Nephron (organoid): ENCODE results near the gene TSC22D2.
A peak's percentile ranks its signal among the peaks of the same experiment; 100 is the strongest.
"Not testable (repeated sequence)": the region's sequence is repeated elsewhere in the genome, so short reads cannot be mapped to it uniquely, and the experiment has no call there.

ENCODE experiments used
- H3K27ac Mint-ChIP-seq, 3 experiments: 2 replicates each; pipeline ENCODE4 v1.8.0; 2020; ENCODE audit warnings: mixed read lengths in 3 of 3, mild to moderate bottlenecking in 2 of 3, moderate library complexity in 1 of 3
- H3K27me3 Mint-ChIP-seq: 2 replicates; pipeline ENCODE4 v1.8.0; 2021; ENCODE audit warnings: low read depth, mild to moderate bottlenecking, moderate library complexity, mixed read lengths
- H3K36me3 Mint-ChIP-seq: 2 replicates; pipeline ENCODE4 v1.8.0; 2020; ENCODE audit warnings: low read depth, mixed read lengths
- H3K4me1 Mint-ChIP-seq: 2 replicates; pipeline ENCODE4 v1.8.0; 2020; ENCODE audit warnings: mixed read lengths
- H3K4me3 Mint-ChIP-seq, 3 experiments: 2 replicates each; pipeline ENCODE4 v1.8.0; 2020; ENCODE audit warnings: mild to moderate bottlenecking in 3 of 3, mixed read lengths in 3 of 3, moderate library complexity in 2 of 3
- H3K9me3 Mint-ChIP-seq: 2 replicates; pipeline ENCODE4 v1.8.0; 2020; ENCODE audit warnings: mixed read lengths
- TF ChIP-seq, protein P1 (sequence below), 3 experiments: fragments of 200-600 bp; sonication (generic); IDR thresholded peaks; one replicate each; pipeline ENCODE4 v1.5.0; 2021; ENCODE audit warnings: antibody characterized with exemption in 3 of 3; ENCODE audit not compliant: unreplicated experiment in 3 of 3

Gene TSC22D2

GRCh38 chr3:150495149-150495548, 87.1 kb downstream of the TSC22D2 start:
- Mint-ChIP-seq H3K36me3 (no peaks in the 10 kb centered on the region), H3K27me3 (no peaks in the 10 kb centered on the region), H3K9me3 (peaks cover 4% of the 10 kb centered on the region), H3K4me1 (peaks cover 5% of the 10 kb centered on the region), H3K27ac (no peak overlapping the region), H3K4me3 (no peak overlapping the region)
- TF ChIP-seq, protein P1, sequence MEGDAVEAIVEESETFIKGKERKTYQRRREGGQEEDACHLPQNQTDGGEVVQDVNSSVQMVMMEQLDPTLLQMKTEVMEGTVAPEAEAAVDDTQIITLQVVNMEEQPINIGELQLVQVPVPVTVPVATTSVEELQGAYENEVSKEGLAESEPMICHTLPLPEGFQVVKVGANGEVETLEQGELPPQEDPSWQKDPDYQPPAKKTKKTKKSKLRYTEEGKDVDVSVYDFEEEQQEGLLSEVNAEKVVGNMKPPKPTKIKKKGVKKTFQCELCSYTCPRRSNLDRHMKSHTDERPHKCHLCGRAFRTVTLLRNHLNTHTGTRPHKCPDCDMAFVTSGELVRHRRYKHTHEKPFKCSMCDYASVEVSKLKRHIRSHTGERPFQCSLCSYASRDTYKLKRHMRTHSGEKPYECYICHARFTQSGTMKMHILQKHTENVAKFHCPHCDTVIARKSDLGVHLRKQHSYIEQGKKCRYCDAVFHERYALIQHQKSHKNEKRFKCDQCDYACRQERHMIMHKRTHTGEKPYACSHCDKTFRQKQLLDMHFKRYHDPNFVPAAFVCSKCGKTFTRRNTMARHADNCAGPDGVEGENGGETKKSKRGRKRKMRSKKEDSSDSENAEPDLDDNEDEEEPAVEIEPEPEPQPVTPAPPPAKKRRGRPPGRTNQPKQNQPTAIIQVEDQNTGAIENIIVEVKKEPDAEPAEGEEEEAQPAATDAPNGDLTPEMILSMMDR (IDR thresholded peaks at IDR 0.05; ENCODE audit: unreplicated experiment in 3 of 3), result no peak

DNA sequence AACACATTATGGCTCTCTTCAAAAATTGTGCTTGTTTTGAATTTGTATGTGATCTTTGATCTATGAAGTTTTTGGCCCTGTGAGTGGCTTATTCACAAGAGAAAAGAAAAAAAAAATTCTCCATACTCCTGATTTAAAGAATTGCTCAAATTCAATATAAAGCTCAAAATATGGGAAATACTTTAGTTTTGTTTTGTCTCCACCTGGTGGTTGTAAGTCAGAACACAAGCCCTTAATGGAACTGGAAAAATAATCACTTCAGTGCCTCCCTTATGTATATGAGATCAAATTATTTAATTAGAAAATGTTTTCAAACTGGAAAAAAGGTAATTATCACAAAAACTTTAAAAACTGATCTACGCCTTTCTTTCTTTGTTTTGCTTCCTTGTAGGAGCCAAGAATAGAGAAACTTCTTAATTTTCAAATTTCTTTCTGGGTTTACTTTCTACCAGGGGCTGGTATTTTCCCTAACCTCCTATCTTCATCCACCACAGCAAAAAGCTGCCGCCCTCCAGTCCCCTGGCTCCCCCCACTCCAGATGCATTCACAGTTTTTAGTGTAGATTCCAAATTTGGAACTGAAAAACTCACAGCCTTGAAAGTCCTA, 87.6 kb downstream of the TSC22D2 start:
- Mint-ChIP-seq H3K9me3 (peaks cover 4% of the 10 kb centered on the region), H3K27ac (no peak overlapping the region), H3K36me3 (no peaks in the 10 kb centered on the region), H3K4me3 (no peak overlapping the region), H3K27me3 (no peaks in the 10 kb centered on the region), H3K4me1 (peaks cover 5% of the 10 kb centered on the region)
- TF ChIP-seq, protein P1 (IDR thresholded peaks at IDR 0.05; ENCODE audit: unreplicated experiment in 3 of 3), result peak; percentile 68 to 92 (median 73)

DNA sequence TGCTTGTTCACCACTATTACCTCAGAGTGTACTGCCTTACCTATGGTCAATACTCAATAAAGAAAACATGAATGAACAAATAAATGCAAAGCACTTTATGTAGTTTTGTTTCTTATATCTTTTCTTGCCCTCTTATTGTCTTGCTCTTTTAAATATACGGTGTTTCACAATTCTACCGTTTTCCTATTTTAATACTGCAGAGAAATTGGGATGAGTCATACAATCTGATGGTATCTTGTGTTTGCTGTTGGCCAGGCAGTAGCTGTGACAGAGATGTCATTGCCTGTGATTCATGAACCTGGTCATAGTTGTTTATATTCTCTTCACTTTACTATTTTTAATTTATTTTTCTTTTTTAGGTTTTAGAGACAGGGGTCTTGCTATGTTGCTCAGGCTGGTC, 89.9 kb downstream of the TSC22D2 start:
- Mint-ChIP-seq H3K9me3 (peaks cover 10% of the 10 kb centered on the region), H3K36me3 (peaks cover 5% of the 10 kb centered on the region), H3K4me3 (no peak overlapping the region), H3K27ac (no peak overlapping the region), H3K4me1 (peaks cover 5% of the 10 kb centered on the region), H3K27me3 (no peaks in the 10 kb centered on the region)
- TF ChIP-seq, protein P1 (IDR thresholded peaks at IDR 0.05; ENCODE audit: unreplicated experiment in 3 of 3), result no peak

DNA sequence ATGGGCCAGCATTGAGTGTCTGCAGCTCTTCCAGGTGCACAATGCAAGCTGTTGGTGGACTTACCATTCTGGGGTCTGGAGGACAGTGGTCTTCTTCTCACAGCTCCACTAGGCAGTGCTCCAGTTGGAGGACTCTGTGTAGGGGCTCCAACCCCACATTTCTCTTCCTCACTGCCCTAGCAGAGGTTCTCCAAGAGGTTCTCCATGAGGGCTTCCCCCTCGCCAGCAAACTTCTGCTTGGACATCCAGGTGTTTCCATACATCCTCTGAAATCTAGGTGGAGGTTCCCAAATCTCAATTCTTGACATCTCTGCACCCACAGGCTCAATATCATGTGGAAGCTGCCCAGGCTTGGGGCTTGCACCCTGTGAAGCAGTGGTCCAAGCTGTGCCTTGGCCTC, 92.9 kb downstream of the TSC22D2 start:
- H3K4me3 Mint-ChIP-seq, H3K4me1 Mint-ChIP-seq, H3K36me3 Mint-ChIP-seq, H3K27ac Mint-ChIP-seq, H3K27me3 Mint-ChIP-seq: not testable (repeated sequence)
- H3K9me3 Mint-ChIP-seq, result peaks cover 11% of the 10 kb centered on the region

GRCh38 chr3:150503402-150504099, 95.5 kb downstream of the TSC22D2 start:
- Mint-ChIP-seq H3K9me3 (peaks cover 16% of the 10 kb centered on the region), H3K4me3 (no peak overlapping the region), H3K4me1 (no peaks in the 10 kb centered on the region), H3K27me3 (no peaks in the 10 kb centered on the region), H3K36me3 (peaks cover 5% of the 10 kb centered on the region), H3K27ac (no peak overlapping the region)
- TF ChIP-seq, protein P1 (IDR thresholded peaks at IDR 0.05; ENCODE audit: unreplicated experiment in 3 of 3), result no peak

DNA sequence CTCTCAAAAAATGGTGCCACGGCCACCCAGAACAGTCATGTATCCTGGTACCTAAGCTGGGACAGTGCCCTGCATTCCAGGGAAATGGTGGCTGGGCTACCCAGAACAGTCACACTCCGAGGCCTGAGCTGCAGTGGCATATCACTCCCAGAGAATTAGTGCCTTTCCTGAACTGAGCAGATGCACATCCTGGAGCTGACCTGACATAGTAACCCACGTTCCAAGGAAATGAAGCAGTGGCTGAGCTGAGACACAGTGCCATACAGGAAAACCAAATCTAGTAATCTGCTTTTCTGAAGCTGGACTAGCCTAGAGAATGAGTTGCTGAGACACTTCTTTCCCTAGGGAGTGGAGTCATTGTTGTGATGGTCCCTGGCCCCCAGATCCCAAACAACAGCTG, 96.4 kb downstream of the TSC22D2 start:
- TF ChIP-seq, protein P1 (IDR thresholded peaks at IDR 0.05; ENCODE audit: unreplicated experiment in 3 of 3), result no peak
- peaks cover 12% of the 10 kb centered on the region for H3K9me3 Mint-ChIP-seq
- no peak overlapping the region for H3K27ac Mint-ChIP-seq
- H3K4me3 Mint-ChIP-seq, result no peak overlapping the region
- H3K27me3 Mint-ChIP-seq, result no peaks in the 10 kb centered on the region
- H3K4me1 Mint-ChIP-seq, result no peaks in the 10 kb centered on the region
- peaks cover 5% of the 10 kb centered on the region for H3K36me3 Mint-ChIP-seq
